HepG2 (cell line): ENCODE results near the gene CSNK2B. TPM values are rescaled to one million over a fixed set of nuclear protein-coding genes. Genes with fewer than 3 reads are reported as not detected.

Experiments used
- ERF ChIP-seq: IDR thresholded peaks from 2 replicates; pipeline ENCODE4 v1.6.1; 2018; ENCODE audit warnings: missing biosample characterization, missing genetic modification reagents
- IKZF1 ChIP-seq: fragments of 450-650 bp; IDR thresholded peaks from 2 replicates; pipeline ENCODE4 v1.7.1; 2016
- KLF15 ChIP-seq: sonication (generic); formaldehyde crosslinking; IDR thresholded peaks from 2 replicates; pipeline ENCODE4 v1.8.1; 2023; ENCODE audit warnings: borderline replicate concordance, mild to moderate bottlenecking, inconsistent platforms, missing genetic modification reagents, mixed read lengths
- PITX1 ChIP-seq: sonication (generic); formaldehyde crosslinking; IDR thresholded peaks from 2 replicates; pipeline ENCODE4 v1.5.1; 2020; ENCODE audit warnings: mild to moderate bottlenecking, missing genetic modification reagents
- RARA ChIP-seq: IDR thresholded peaks from 2 replicates; pipeline ENCODE4 v1.6.1; 2016; ENCODE audit warnings: missing genetic modification reagents, missing compliant biosample characterization
- RCOR2 ChIP-seq: IDR thresholded peaks from 2 replicates; pipeline ENCODE4 v1.6.1; 2016; ENCODE audit warnings: missing biosample characterization, missing genetic modification reagents
- REPIN1 ChIP-seq: sonication (generic); formaldehyde crosslinking; IDR thresholded peaks from 2 replicates; pipeline ENCODE4 v1.8.0; 2022; ENCODE audit warnings: missing genetic modification reagents, low read depth, mild to moderate bottlenecking, borderline replicate concordance
- SNAPC2 ChIP-seq: sonication (generic); formaldehyde crosslinking; IDR thresholded peaks from 2 replicates; pipeline ENCODE4 v1.8.1; 2022; ENCODE audit warnings: mild to moderate bottlenecking, missing genetic modification reagents
- ZNF225 ChIP-seq: sonication (generic); formaldehyde crosslinking; IDR thresholded peaks from 2 replicates; pipeline ENCODE4 v1.4.0; 2020; ENCODE audit warnings: mild to moderate bottlenecking, missing genetic modification reagents
- ZNF350 ChIP-seq: sonication (generic); formaldehyde crosslinking; IDR thresholded peaks from 2 replicates; pipeline ENCODE4 v1.4.0; 2020; ENCODE audit warnings: mild to moderate bottlenecking, low read depth, missing genetic modification reagents, borderline replicate concordance
- ZNF556 ChIP-seq: sonication (generic); formaldehyde crosslinking; IDR thresholded peaks from 2 replicates; pipeline ENCODE4 v1.4.0; 2020; ENCODE audit warnings: mild to moderate bottlenecking, missing genetic modification reagents, borderline replicate concordance
- polyA plus RNA-seq, 8 experiments: library from polyadenylated mRNA; depleted of rRNA in 3 of 8; stranded (reverse) in 7 of 8; unstranded in 1 of 8; fragments of >200 nt; fragmentation: Illumina TruSeq in 4 of 8; extraction: Trizol in 4 of 8; gene quantifications; 2 replicates each; pipeline versions ENCODE4 v1.2.1 to v1.2.3, GENCODE V29; 2011 to 2016; ENCODE audit warnings: low read depth in 4 of 8, missing spikeins in 1 of 8, mixed read lengths in 1 of 8; ENCODE audit not compliant: insufficient read depth in 1 of 8
- total RNA-seq, 5 experiments: library from RNA; depleted of rRNA; stranded (reverse); fragments of >200 nt; fragmentation: Illumina TruSeq; extraction: Trizol; gene quantifications; 2 replicates each; pipeline ENCODE4 v1.2.3, GENCODE V29; 2016; ENCODE audit warnings: low read depth in 1 of 5
- TF ChIP-seq, protein P1 (sequence below): sonication (generic); formaldehyde crosslinking; IDR thresholded peaks from 2 replicates; pipeline ENCODE4 v1.4.0; 2020; ENCODE audit warnings: missing genetic modification reagents, borderline replicate concordance
- TF ChIP-seq, protein P2 (sequence below): sonication (generic); formaldehyde crosslinking; IDR thresholded peaks from 2 replicates; pipeline ENCODE4 v1.5.1; 2020; ENCODE audit warnings: mild to moderate bottlenecking, missing genetic modification reagents, moderate library complexity
- TF ChIP-seq, protein P3 (sequence below), 2 experiments: fragments of 450-650 bp in 1 of 2; sonication (generic) in 1 of 2; formaldehyde crosslinking in 1 of 2; IDR thresholded peaks; 2 replicates each; pipeline versions ENCODE4 v1.6.1 to v1.8.0; 2016 to 2022; ENCODE audit warnings: antibody characterized with exemption in 1 of 2, mild to moderate bottlenecking in 1 of 2, missing genetic modification reagents in 1 of 2

CSNK2B gene
- total and polyA plus RNA-seq, 2 of the 13 experiments (the other 11 are each of a cell fraction or from before 2014, with no cell fraction given), result 111 to 296 TPM

DNA sequence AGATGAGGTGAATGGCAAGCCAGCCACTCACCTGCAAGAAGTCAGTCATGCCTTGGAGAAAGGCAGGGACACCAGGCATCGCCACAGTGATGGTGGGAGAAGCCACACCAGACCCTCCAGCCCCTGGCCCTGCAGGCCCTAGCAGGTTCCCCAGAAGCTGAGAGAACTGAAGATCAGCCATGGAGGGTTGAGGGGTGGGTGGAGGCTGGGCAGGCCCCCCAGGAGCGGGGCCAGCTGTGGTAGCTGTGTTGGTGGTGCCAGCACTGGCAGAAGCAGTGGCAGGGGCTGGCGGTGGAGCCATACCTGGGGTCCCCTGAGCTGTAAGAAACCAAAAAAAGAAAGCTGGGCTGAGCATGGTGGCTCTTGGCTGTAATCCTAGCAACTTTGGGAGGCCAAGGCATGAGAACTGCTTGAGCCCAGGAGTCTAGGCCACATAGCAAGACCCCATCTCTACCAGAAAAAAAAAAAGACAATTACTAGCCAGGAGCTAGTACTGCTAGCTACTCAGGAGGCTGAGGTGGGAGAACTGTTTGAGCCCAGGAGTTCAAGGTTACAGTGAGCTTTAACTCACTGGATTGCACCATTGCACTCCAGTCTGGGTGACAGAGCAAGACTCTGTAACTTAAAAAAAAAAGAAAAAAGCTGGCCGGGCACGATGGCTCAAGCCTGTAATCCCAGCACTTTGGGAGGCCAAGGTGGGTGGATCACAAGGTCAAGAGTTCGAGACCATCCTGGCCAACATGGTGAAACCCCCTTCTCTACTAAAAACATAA, 22.9 kb upstream of the CSNK2B start (continued):
- TF ChIP-seq, protein P1, sequence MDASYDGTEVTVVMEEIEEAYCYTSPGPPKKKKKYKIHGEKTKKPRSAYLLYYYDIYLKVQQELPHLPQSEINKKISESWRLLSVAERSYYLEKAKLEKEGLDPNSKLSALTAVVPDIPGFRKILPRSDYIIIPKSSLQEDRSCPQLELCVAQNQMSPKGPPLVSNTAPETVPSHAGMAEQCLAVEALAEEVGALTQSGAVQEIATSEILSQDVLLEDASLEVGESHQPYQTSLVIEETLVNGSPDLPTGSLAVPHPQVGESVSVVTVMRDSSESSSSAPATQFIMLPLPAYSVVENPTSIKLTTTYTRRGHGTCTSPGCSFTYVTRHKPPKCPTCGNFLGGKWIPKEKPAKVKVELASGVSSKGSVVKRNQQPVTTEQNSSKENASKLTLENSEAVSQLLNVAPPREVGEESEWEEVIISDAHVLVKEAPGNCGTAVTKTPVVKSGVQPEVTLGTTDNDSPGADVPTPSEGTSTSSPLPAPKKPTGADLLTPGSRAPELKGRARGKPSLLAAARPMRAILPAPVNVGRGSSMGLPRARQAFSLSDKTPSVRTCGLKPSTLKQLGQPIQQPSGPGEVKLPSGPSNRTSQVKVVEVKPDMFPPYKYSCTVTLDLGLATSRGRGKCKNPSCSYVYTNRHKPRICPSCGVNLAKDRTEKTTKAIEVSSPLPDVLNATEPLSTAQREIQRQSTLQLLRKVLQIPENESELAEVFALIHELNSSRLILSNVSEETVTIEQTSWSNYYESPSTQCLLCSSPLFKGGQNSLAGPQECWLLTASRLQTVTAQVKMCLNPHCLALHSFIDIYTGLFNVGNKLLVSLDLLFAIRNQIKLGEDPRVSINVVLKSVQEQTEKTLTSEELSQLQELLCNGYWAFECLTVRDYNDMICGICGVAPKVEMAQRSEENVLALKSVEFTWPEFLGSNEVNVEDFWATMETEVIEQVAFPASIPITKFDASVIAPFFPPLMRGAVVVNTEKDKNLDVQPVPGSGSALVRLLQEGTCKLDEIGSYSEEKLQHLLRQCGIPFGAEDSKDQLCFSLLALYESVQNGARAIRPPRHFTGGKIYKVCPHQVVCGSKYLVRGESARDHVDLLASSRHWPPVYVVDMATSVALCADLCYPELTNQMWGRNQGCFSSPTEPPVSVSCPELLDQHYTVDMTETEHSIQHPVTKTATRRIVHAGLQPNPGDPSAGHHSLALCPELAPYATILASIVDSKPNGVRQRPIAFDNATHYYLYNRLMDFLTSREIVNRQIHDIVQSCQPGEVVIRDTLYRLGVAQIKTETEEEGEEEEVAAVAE (CRISPR knock-in tag), result no peak
- TF ChIP-seq, protein P2, sequence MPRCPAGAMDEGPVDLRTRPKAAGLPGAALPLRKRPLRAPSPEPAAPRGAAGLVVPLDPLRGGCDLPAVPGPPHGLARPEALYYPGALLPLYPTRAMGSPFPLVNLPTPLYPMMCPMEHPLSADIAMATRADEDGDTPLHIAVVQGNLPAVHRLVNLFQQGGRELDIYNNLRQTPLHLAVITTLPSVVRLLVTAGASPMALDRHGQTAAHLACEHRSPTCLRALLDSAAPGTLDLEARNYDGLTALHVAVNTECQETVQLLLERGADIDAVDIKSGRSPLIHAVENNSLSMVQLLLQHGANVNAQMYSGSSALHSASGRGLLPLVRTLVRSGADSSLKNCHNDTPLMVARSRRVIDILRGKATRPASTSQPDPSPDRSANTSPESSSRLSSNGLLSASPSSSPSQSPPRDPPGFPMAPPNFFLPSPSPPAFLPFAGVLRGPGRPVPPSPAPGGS (CRISPR knock-in tag), result no peak
- TF ChIP-seq ZNF350 (CRISPR knock-in tag) (no peak), REPIN1 (CRISPR knock-in tag) (no peak), ZNF225 (CRISPR knock-in tag) (no peak), ERF (CRISPR knock-in tag) (no peak), RCOR2 (CRISPR knock-in tag) (no peak), IKZF1 (no peak), KLF15 (CRISPR knock-in tag) (no peak), SNAPC2 (no peak), PITX1 (CRISPR knock-in tag) (peak; percentile 55; the same call in 1 of the 2 replicates), ZNF556 (CRISPR knock-in tag) (no peak), RARA (CRISPR knock-in tag) (peak; percentile 69)
- TF ChIP-seq, protein P3, sequence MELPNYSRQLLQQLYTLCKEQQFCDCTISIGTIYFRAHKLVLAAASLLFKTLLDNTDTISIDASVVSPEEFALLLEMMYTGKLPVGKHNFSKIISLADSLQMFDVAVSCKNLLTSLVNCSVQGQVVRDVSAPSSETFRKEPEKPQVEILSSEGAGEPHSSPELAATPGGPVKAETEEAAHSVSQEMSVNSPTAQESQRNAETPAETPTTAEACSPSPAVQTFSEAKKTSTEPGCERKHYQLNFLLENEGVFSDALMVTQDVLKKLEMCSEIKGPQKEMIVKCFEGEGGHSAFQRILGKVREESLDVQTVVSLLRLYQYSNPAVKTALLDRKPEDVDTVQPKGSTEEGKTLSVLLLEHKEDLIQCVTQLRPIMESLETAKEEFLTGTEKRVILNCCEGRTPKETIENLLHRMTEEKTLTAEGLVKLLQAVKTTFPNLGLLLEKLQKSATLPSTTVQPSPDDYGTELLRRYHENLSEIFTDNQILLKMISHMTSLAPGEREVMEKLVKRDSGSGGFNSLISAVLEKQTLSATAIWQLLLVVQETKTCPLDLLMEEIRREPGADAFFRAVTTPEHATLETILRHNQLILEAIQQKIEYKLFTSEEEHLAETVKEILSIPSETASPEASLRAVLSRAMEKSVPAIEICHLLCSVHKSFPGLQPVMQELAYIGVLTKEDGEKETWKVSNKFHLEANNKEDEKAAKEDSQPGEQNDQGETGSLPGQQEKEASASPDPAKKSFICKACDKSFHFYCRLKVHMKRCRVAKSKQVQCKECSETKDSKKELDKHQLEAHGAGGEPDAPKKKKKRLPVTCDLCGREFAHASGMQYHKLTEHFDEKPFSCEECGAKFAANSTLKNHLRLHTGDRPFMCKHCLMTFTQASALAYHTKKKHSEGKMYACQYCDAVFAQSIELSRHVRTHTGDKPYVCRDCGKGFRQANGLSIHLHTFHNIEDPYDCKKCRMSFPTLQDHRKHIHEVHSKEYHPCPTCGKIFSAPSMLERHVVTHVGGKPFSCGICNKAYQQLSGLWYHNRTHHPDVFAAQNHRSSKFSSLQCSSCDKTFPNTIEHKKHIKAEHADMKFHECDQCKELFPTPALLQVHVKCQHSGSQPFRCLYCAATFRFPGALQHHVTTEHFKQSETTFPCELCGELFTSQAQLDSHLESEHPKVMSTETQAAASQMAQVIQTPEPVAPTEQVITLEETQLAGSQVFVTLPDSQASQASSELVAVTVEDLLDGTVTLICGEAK (IDR thresholded peaks at IDR 0.05), result no peak
- TF ChIP-seq, protein P3 (CRISPR knock-in tag; IDR thresholded peaks at IDR 0.05), result no peak
